PFSK-1 (cell line): ENCODE data around the gene CFAP20.

Experiments
- POLR2AphosphoS5 ChIP-seq: IDR thresholded peaks from 2 replicates; pipeline ENCODE4 v1.6.1; 2012; ENCODE audit warnings: low read depth, mild to moderate bottlenecking, control low read depth, low read length, moderate library complexity
- REST ChIP-seq, 2 experiments: IDR thresholded peaks; 2 replicates each; pipeline versions ENCODE4 v1.6.1 to v1.8.0; 2011 to 2012; ENCODE audit warnings: low read depth in 2 of 2, low read length in 2 of 2, control low read depth in 1 of 2, inconsistent platforms in 1 of 2, mild to moderate bottlenecking in 1 of 2, moderate library complexity in 1 of 2; ENCODE audit not compliant: insufficient read depth in 1 of 2

- no peak for TF ChIP-seq POLR2AphosphoS5
- TF ChIP-seq REST (IDR thresholded peaks at IDR 0.05; ENCODE audit: insufficient read depth in 1 of 2, low read depth in 2 of 2, low read length in 2 of 2) = no peak
Observed at GRCh38 chr16:58121132-58121531, 8.0 kb downstream of the CFAP20 start.
